Smooth muscle cell (in vitro differentiated cells): ENCODE measurements around the gene DGKH. TPM values are rescaled to one million over a fixed set of nuclear protein-coding genes. Genes with fewer than 3 reads are reported as not detected.

Experiments
- DNase-seq: peaks from one replicate; lab custom pipeline; 2025; ENCODE audit not compliant: unreplicated experiment; lab: John Stamatoyannopoulos, UW
- H2AFZ ChIP-seq: fragments of 200-600 bp; sonication (generic); 2 replicates; pipeline ENCODE4 v1.6.0; 2016; ENCODE audit warnings: antibody characterized with exemption, low read depth, mild to moderate bottlenecking
- H3F3A ChIP-seq: fragments of 200-600 bp; sonication (generic); 2 replicates; pipeline ENCODE4 v1.6.0; 2017; ENCODE audit warnings: antibody characterized with exemption, low read depth
- H3K27ac ChIP-seq: fragments of 200-600 bp; sonication (generic); 2 replicates; pipeline ENCODE4 v1.5.1; 2016; ENCODE audit warnings: low read depth, mild to moderate bottlenecking
- H3K27me3 ChIP-seq: fragments of 200-600 bp; sonication (generic); 2 replicates; pipeline ENCODE4 v1.6.1; 2016; ENCODE audit warnings: low read depth, mild to moderate bottlenecking
- H3K36me3 ChIP-seq: fragments of 200-600 bp; sonication (generic); 2 replicates; pipeline ENCODE4 v1.5.1; 2016; ENCODE audit warnings: low read depth
- H3K4me1 ChIP-seq: fragments of 200-600 bp; sonication (generic); 2 replicates; pipeline ENCODE4 v1.5.1; 2016; ENCODE audit warnings: low read depth
- H3K4me2 ChIP-seq: fragments of 200-600 bp; sonication (generic); 2 replicates; pipeline ENCODE4 v1.6.0; 2016; ENCODE audit warnings: mild to moderate bottlenecking
- H3K4me3 ChIP-seq: fragments of 200-600 bp; sonication (generic); 2 replicates; pipeline ENCODE4 v1.5.1; 2016; ENCODE audit warnings: mild to moderate bottlenecking
- H3K79me2 ChIP-seq: fragments of 200-600 bp; sonication (generic); 2 replicates; pipeline ENCODE4 v1.6.0; 2016; ENCODE audit warnings: low read depth, mild to moderate bottlenecking
- H3K9ac ChIP-seq: fragments of 200-600 bp; sonication (generic); 2 replicates; pipeline ENCODE4 v1.6.0; 2016; ENCODE audit warnings: low read depth
- H3K9me3 ChIP-seq: fragments of 200-600 bp; sonication (generic); replicated peaks from 2 replicates; pipeline ENCODE4 v1.5.1; 2016; ENCODE audit warnings: low read depth
- H4K20me1 ChIP-seq: fragments of 200-600 bp; sonication (generic); 2 replicates; pipeline ENCODE4 v1.6.0; 2016; ENCODE audit warnings: low read depth
- WGBS: methylation state at CpG from one replicate; pipeline ENCODE4 v1.1.7; 2016; ENCODE audit warnings: low lambda C conversion rate; 5-methylcytosine and 5-hydroxymethylcytosine counted together
- polyA plus RNA-seq: library from polyadenylated mRNA; unstranded; fragments of >200 nt; fragmentation: Nextera tagmentation; extraction: Ambion mirVana; gene quantifications from 2 replicates; pipeline ENCODE4 v1.2.1, GENCODE V29; 2016
- total RNA-seq: library from RNA; depleted of rRNA; stranded (reverse); fragments of >200 nt; gene quantifications from 2 replicates; pipeline ENCODE4 v1.2.3, GENCODE V29; 2014
- TF ChIP-seq, protein P1 (sequence below): fragments of 200-600 bp; sonication (generic); IDR thresholded peaks from 2 replicates; pipeline ENCODE4 v1.5.1; 2017; ENCODE audit warnings: borderline replicate concordance, mild to moderate bottlenecking, antibody characterized with exemption; ENCODE audit not compliant: insufficient read depth, poor library complexity, severe bottlenecking

DGKH gene
- total and polyA plus RNA-seq, 2 experiments from 2014 or later = 1.3 to 6.8 TPM

DNA sequence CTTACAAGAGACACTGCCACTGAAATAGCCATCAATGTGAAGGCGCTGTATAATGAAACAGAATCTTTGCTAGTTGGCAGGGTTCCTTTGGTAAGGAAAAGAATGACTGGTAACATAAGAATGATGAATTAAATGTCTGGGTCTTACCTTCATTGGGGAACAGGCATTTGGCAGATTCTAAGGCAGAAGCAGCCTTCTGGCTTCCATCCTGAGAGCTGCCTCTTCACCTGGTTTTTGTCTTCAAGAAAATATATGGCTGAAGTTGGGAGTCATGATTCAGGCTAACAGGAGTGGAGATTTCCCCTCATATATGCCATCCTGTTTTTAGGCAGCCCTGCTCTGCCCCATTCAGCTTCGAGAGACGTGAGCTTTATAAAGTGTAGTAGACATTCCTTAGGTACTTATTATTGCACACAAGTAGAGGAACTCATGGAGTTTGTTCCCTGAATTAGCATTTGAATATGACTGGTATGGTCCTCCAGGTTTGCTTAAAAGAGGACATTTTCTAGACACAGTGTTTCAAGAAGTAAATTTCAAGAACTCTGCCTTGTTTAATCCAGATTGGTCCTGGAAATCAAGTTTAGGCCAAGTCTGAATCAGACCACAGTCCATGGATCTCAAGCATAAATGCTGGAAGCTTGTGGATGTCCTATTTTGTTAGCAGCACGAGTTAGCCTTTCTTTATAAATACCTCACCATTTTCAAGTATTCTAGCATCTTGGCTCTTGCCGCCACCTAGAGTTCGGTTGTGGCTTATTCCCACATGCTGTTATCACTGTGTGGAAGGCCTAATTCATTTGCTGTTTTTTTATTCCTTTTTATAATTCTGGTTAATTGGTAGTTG is 167.4 kb downstream of the DGKH start:
- no peak overlapping the region for H3K9ac ChIP-seq
- H3K4me1 ChIP-seq = no peaks in the 10 kb centered on the region
- TF ChIP-seq, protein P1, sequence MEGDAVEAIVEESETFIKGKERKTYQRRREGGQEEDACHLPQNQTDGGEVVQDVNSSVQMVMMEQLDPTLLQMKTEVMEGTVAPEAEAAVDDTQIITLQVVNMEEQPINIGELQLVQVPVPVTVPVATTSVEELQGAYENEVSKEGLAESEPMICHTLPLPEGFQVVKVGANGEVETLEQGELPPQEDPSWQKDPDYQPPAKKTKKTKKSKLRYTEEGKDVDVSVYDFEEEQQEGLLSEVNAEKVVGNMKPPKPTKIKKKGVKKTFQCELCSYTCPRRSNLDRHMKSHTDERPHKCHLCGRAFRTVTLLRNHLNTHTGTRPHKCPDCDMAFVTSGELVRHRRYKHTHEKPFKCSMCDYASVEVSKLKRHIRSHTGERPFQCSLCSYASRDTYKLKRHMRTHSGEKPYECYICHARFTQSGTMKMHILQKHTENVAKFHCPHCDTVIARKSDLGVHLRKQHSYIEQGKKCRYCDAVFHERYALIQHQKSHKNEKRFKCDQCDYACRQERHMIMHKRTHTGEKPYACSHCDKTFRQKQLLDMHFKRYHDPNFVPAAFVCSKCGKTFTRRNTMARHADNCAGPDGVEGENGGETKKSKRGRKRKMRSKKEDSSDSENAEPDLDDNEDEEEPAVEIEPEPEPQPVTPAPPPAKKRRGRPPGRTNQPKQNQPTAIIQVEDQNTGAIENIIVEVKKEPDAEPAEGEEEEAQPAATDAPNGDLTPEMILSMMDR = peak; percentile 51
- H4K20me1 ChIP-seq = no peaks in the 10 kb centered on the region
- no peak overlapping the region for H2AFZ ChIP-seq
- no peak for DNase-seq
- 57% methylated on average over 6 of the region's 6 CpGs for WGBS
- no peaks in the 10 kb centered on the region for H3F3A ChIP-seq
- H3K79me2 ChIP-seq = no peaks in the 10 kb centered on the region
- H3K27me3 ChIP-seq = no peaks in the 10 kb centered on the region
- H3K4me3 ChIP-seq = no peak overlapping the region
- H3K36me3 ChIP-seq = peaks cover 6% of the 10 kb centered on the region
- no peaks in the 10 kb centered on the region for H3K9me3 ChIP-seq
- no peak overlapping the region for H3K4me2 ChIP-seq
- H3K27ac ChIP-seq = no peak overlapping the region

GRCh38 chr13:42216422-42216735 is 167.9 kb downstream of the DGKH start:
- no peaks in the 10 kb centered on the region for H4K20me1 ChIP-seq
- TF ChIP-seq, protein P1 = no peak
- no peaks in the 10 kb centered on the region for H3K4me1 ChIP-seq
- no peak overlapping the region for H3K27ac ChIP-seq
- WGBS = 75% methylated on average over 1 of the region's 1 CpG
- H3K9ac ChIP-seq = no peak overlapping the region
- H3F3A ChIP-seq = no peaks in the 10 kb centered on the region
- no peak overlapping the region for H3K4me2 ChIP-seq
- H3K27me3 ChIP-seq = no peaks in the 10 kb centered on the region
- H3K4me3 ChIP-seq = no peak overlapping the region
- no peaks in the 10 kb centered on the region for H3K9me3 ChIP-seq
- H2AFZ ChIP-seq = no peak overlapping the region
- DNase-seq = no peak
- H3K36me3 ChIP-seq = peaks cover 6% of the 10 kb centered on the region
- no peaks in the 10 kb centered on the region for H3K79me2 ChIP-seq

DNA sequence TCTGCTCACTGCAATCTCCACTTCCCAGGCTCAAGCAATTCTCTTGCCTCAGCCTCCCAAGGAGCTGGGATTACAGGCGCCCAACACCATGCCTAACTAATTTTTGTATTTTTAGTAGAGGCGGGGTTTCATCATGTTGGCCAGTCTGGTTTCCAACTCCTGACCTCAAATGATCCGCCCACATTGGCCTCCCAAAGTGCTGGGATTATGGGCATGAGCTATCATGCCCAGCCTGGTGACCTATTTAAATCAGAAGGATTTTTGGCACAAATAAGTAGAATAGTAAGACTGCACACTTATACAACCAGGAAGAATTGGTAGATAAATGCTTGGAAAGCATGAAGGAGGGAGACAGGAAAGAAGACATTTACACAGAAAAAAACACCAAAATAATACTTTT is 170.1 kb downstream of the DGKH start:
- TF ChIP-seq, protein P1 = no peak
- Histone ChIP-seq H3K27ac (no peak overlapping the region), H4K20me1 (no peaks in the 10 kb centered on the region), H3K4me3 (no peak overlapping the region), H2AFZ (no peak overlapping the region), H3K4me1 (no peaks in the 10 kb centered on the region), H3F3A (no peaks in the 10 kb centered on the region), H3K9ac (no peak overlapping the region), H3K27me3 (no peaks in the 10 kb centered on the region), H3K79me2 (no peaks in the 10 kb centered on the region), H3K4me2 (no peak overlapping the region), H3K36me3 (peaks cover 6% of the 10 kb centered on the region), H3K9me3 (no peaks in the 10 kb centered on the region)
- no peak for DNase-seq
- 74% methylated on average over 3 of the region's 3 CpGs for WGBS

DNA sequence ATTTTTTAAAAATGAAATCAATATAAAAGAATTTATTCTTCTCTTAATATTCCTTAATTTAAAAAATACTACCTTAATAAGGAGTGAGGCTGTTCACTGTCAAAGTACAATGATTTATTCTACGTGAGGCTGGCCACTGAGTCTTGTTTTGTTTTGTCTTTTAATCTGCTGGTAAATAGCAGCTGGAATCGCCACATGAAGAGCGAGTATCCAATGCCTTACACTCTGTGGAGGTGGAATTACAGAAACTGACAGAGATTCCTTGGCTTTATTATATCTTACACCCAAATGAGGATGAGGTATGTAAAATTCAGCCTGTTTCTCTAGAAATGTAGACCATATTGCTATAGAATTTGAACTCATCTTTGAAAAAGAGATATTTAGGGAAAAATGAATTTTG is 170.6 kb downstream of the DGKH start:
- Histone ChIP-seq H3K27me3 (no peaks in the 10 kb centered on the region), H3K79me2 (no peaks in the 10 kb centered on the region), H3K4me2 (no peak overlapping the region), H3K9me3 (no peaks in the 10 kb centered on the region), H3F3A (no peaks in the 10 kb centered on the region), H3K27ac (no peak overlapping the region), H3K36me3 (peaks cover 6% of the 10 kb centered on the region), H4K20me1 (no peaks in the 10 kb centered on the region), H3K4me3 (no peak overlapping the region), H3K9ac (no peak overlapping the region), H2AFZ (no peak overlapping the region), H3K4me1 (no peaks in the 10 kb centered on the region)
- TF ChIP-seq, protein P1 = no peak
- WGBS = 94% methylated on average over 3 of the region's 3 CpGs
- DNase-seq = no peak
